ENCODE data around the gene ATG10.

GRCh38 chr5:81963544-81963943, 8.3 kb upstream of the ATG10 start:
- TF ChIP-seq CTCF (IDR thresholded peaks at IDR 0.05) (no peak), EZH2 (IDR thresholded peaks at IDR 0.05; ENCODE audit: borderline replicate concordance, insufficient read depth, low read depth, low read length, poor library complexity, severe bottlenecking) (no peak)
